Measurements from ENCODE around the gene CLDN1.

DNA sequence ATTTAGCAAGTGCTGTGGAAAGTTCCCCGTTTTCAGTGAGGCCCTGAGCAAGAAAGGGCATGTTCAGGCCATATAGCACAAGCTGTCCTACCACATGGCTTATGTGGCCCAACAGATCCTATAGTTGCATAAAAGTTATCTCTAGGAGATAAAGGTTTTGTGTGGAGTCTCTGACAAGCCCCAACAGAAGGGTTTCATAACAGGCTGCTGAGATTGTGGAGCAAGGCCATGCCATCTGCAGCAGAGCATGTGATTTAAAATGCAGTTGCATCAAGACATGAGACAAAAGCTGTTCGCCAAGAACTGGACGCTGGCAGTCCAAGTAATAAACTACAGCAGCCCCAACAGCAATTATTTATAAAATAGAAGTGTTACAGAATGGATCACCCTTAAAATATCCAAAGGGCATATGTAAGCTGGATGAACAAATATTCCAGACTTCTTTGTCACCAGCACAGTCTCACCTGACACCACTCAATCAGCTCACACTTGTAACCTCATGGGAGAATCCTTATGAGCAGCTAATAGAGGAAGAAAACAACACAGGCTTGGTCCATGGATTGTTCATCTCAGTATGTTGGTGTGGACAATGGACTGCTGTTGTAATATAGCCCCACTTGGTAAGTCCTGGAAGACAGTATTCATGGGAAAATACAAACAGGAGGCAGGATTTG is 14.4 kb upstream of the CLDN1 start:
- TF ChIP-seq, protein P1, sequence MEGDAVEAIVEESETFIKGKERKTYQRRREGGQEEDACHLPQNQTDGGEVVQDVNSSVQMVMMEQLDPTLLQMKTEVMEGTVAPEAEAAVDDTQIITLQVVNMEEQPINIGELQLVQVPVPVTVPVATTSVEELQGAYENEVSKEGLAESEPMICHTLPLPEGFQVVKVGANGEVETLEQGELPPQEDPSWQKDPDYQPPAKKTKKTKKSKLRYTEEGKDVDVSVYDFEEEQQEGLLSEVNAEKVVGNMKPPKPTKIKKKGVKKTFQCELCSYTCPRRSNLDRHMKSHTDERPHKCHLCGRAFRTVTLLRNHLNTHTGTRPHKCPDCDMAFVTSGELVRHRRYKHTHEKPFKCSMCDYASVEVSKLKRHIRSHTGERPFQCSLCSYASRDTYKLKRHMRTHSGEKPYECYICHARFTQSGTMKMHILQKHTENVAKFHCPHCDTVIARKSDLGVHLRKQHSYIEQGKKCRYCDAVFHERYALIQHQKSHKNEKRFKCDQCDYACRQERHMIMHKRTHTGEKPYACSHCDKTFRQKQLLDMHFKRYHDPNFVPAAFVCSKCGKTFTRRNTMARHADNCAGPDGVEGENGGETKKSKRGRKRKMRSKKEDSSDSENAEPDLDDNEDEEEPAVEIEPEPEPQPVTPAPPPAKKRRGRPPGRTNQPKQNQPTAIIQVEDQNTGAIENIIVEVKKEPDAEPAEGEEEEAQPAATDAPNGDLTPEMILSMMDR (IDR thresholded peaks at IDR 0.05; ENCODE audit: low read depth, low read length): no peak
- no peak for TF ChIP-seq POLR2A (IDR thresholded peaks at IDR 0.05; ENCODE audit: extremely low read depth, insufficient read length)
- TF ChIP-seq, protein P2, sequence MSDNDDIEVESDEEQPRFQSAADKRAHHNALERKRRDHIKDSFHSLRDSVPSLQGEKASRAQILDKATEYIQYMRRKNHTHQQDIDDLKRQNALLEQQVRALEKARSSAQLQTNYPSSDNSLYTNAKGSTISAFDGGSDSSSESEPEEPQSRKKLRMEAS (IDR thresholded peaks at IDR 0.05; ENCODE audit: low read depth, low read length): no peak
- TF ChIP-seq MYC (IDR thresholded peaks at IDR 0.05; ENCODE audit: low read depth, low read length): no peak
